Stimulated activated CD4-positive, alpha-beta T cell treated with anti-CD3 and anti-CD28 coated beads, TNF-alpha, amount 100 ng/mL, for 4 hours (primary cell): Measurements from ENCODE around the gene LIPG.

Source experiments
- DNase-seq, 3 experiments: peaks; one replicate each; pipeline ENCODE4 v3.0.0-alpha.2; 2020; ENCODE audit warnings: low read depth in 3 of 3

Gene LIPG

GRCh38 chr18:49612515-49613033 lies 50.7 kb downstream of the LIPG start:
- DNase-seq, result no peak

GRCh38 chr18:49613141-49613640 lies 51.3 kb downstream of the LIPG start:
- no peak for DNase-seq

GRCh38 chr18:49613641-49614151 lies 51.8 kb downstream of the LIPG start:
- no peak for DNase-seq

- DNase-seq, result no peak
These were observed 54.9 kb downstream of the LIPG start for GRCh38 chr18:49616618-49617328.

GRCh38 chr18:49617329-49617695 lies 55.5 kb downstream of the LIPG start:
- no peak for DNase-seq

GRCh38 chr18:49617865-49618264 lies 56.0 kb downstream of the LIPG start:
- no peak for DNase-seq

- DNase-seq, result no peak
These were observed 57.2 kb downstream of the LIPG start for GRCh38 chr18:49618742-49619681.

- no peak for DNase-seq
These were observed 57.9 kb downstream of the LIPG start for GRCh38 chr18:49619801-49620200.

- DNase-seq, result no peak
These were observed 59.4 kb downstream of the LIPG start for GRCh38 chr18:49621301-49621700.

- DNase-seq, result no peak
These were observed 60.0 kb downstream of the LIPG start for GRCh38 chr18:49621717-49622351.

- DNase-seq, result no peak
These were observed 61.7 kb downstream of the LIPG start for GRCh38 chr18:49623571-49623970.

GRCh38 chr18:49625021-49625691 lies 63.3 kb downstream of the LIPG start:
- no peak for DNase-seq

GRCh38 chr18:49626842-49627467 lies 65.1 kb downstream of the LIPG start:
- no peak for DNase-seq

- DNase-seq, result no peak
These were observed 66.3 kb downstream of the LIPG start for GRCh38 chr18:49628119-49628518.

GRCh38 chr18:49628881-49629795 lies 67.3 kb downstream of the LIPG start:
- DNase-seq, result no peak

GRCh38 chr18:49630246-49630699 lies 68.4 kb downstream of the LIPG start:
- no peak for DNase-seq

GRCh38 chr18:49631146-49631866 lies 69.4 kb downstream of the LIPG start:
- no peak for DNase-seq

- DNase-seq, result no peak
These were observed 70.7 kb downstream of the LIPG start for GRCh38 chr18:49632588-49632987.

- no peak for DNase-seq
These were observed 76.4 kb downstream of the LIPG start for GRCh38 chr18:49638209-49638785.
